Sigmoid colon (tissue), 4 donors: Measurements from ENCODE around the gene PLCD1.

ENCODE experiments used
- POLR2AphosphoS5 ChIP-seq, 4 donors: sonication (generic); formaldehyde crosslinking; IDR thresholded peaks; one replicate each; pipeline ENCODE4 v1.6.1; 2017; ENCODE audit warnings: antibody characterized with exemption in 4 of 4
- TF ChIP-seq, protein P1 (sequence below), 4 experiments: fragments of 450-650 bp in 3 of 4; fragments of 200-600 bp in 1 of 4; IDR thresholded peaks; one replicate each; pipeline ENCODE4 v1.5.1; 2016 to 2019; ENCODE audit warnings: antibody characterized with exemption in 4 of 4, mild to moderate bottlenecking in 3 of 4, moderate library complexity in 2 of 4

GRCh38 chr3:38001456-38002081 is 27.9 kb downstream of the PLCD1 start:
- TF ChIP-seq, protein P1, sequence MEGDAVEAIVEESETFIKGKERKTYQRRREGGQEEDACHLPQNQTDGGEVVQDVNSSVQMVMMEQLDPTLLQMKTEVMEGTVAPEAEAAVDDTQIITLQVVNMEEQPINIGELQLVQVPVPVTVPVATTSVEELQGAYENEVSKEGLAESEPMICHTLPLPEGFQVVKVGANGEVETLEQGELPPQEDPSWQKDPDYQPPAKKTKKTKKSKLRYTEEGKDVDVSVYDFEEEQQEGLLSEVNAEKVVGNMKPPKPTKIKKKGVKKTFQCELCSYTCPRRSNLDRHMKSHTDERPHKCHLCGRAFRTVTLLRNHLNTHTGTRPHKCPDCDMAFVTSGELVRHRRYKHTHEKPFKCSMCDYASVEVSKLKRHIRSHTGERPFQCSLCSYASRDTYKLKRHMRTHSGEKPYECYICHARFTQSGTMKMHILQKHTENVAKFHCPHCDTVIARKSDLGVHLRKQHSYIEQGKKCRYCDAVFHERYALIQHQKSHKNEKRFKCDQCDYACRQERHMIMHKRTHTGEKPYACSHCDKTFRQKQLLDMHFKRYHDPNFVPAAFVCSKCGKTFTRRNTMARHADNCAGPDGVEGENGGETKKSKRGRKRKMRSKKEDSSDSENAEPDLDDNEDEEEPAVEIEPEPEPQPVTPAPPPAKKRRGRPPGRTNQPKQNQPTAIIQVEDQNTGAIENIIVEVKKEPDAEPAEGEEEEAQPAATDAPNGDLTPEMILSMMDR (IDR thresholded peaks at IDR 0.05), result no peak
- no peak for TF ChIP-seq POLR2AphosphoS5 (IDR thresholded peaks at IDR 0.05)
